Measurements from ENCODE around the gene ADGRD2. TPM values are rescaled to one million over a fixed set of nuclear protein-coding genes. Genes with fewer than 3 reads are reported as not detected.

Gene ADGRD2
- total and polyA plus RNA-seq, 9 donors, result not detected

DNA sequence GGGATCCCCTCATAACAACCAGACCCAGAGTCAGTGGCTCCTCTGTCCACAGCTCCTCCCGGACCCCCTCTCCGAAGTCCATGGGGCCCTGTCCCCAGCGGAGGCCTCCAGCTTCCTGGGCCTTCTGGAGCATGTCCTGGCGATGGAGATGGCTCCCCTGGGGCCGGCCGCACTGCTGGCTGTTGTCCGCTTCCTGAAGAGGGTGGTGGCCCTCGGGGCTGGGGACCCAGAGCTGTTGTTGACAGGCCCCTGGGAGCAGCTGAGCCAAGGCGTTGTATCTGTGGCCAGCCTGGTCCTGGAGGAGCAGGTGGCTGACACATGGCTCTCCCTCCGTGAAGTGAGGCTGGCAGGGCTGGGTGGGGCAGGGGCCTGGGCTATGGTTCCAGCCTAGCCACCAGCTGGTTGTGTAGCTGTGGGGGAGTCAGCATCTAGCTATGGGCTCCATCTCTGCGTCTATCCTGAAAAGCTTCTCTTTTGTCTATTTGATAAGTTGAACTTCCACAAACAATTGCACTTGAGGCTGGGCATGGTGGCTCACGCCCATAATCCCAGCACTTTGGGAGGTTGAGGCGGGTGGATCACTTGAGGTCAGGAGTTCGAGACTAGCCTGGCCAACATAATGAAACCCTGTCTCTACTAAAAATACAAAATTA, 4.7 kb downstream of the ADGRD2 start:
- peaks cover 3% of the 10 kb centered on the region for H3K4me1 ChIP-seq (ENCODE audit: insufficient read depth)
- no peak overlapping the region for H3K4me3 ChIP-seq
- 83 to 86% (median 84%) methylated on average over 14 of the region's 14 CpGs for WGBS, 3 donors
- TF ChIP-seq POLR2A (IDR thresholded peaks at IDR 0.05) (no peak), EP300 (IDR thresholded peaks at IDR 0.05) (no peak)
- TF ChIP-seq, protein P1, sequence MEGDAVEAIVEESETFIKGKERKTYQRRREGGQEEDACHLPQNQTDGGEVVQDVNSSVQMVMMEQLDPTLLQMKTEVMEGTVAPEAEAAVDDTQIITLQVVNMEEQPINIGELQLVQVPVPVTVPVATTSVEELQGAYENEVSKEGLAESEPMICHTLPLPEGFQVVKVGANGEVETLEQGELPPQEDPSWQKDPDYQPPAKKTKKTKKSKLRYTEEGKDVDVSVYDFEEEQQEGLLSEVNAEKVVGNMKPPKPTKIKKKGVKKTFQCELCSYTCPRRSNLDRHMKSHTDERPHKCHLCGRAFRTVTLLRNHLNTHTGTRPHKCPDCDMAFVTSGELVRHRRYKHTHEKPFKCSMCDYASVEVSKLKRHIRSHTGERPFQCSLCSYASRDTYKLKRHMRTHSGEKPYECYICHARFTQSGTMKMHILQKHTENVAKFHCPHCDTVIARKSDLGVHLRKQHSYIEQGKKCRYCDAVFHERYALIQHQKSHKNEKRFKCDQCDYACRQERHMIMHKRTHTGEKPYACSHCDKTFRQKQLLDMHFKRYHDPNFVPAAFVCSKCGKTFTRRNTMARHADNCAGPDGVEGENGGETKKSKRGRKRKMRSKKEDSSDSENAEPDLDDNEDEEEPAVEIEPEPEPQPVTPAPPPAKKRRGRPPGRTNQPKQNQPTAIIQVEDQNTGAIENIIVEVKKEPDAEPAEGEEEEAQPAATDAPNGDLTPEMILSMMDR (IDR thresholded peaks at IDR 0.05), result no peak
- no peaks in the 10 kb centered on the region for H3K27me3 ChIP-seq
- H3K9me3 ChIP-seq, result no peaks in the 10 kb centered on the region
- H3K36me3 ChIP-seq, result no peaks in the 10 kb centered on the region
- DNase-seq, result no peak
- intact Hi-C loops (cut with DNase I), result no loop called here
- no peak overlapping the region for H3K27ac ChIP-seq

DNA sequence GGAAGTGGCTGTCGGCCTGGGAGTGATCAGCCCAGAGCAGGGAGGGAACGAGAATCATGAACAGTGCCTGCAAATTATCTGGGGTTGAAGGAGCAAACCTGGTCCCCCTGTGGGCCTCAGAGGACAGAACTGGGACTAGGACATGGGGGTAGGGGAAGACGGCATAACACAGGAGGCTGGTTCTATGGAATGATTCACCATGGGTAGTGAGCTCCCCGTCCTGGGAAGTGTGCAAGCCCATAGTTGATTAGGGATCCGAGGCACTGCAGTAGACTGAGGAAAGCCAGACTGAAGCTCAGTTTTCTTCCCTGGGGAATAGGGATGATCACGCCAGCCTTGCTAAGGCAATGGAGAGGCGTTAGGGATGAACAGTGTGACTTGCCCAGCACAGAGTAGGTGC, 5.6 kb downstream of the ADGRD2 start:
- H3K9me3 ChIP-seq, result no peaks in the 10 kb centered on the region
- H3K27me3 ChIP-seq, result no peaks in the 10 kb centered on the region
- no peaks in the 10 kb centered on the region for H3K4me1 ChIP-seq (ENCODE audit: insufficient read depth)
- intact Hi-C loops (cut with DNase I), result no loop called here
- WGBS, 3 donors, result 73 to 81% (median 78%) methylated on average over 7 of the region's 7 CpGs
- no peak for DNase-seq
- H3K4me3 ChIP-seq, result no peak overlapping the region
- no peak overlapping the region for H3K27ac ChIP-seq
- TF ChIP-seq EP300 (IDR thresholded peaks at IDR 0.05), result no peak
- TF ChIP-seq, protein P1 (IDR thresholded peaks at IDR 0.05), result no peak
- TF ChIP-seq POLR2A (IDR thresholded peaks at IDR 0.05), result no peak
- no peaks in the 10 kb centered on the region for H3K36me3 ChIP-seq

DNA sequence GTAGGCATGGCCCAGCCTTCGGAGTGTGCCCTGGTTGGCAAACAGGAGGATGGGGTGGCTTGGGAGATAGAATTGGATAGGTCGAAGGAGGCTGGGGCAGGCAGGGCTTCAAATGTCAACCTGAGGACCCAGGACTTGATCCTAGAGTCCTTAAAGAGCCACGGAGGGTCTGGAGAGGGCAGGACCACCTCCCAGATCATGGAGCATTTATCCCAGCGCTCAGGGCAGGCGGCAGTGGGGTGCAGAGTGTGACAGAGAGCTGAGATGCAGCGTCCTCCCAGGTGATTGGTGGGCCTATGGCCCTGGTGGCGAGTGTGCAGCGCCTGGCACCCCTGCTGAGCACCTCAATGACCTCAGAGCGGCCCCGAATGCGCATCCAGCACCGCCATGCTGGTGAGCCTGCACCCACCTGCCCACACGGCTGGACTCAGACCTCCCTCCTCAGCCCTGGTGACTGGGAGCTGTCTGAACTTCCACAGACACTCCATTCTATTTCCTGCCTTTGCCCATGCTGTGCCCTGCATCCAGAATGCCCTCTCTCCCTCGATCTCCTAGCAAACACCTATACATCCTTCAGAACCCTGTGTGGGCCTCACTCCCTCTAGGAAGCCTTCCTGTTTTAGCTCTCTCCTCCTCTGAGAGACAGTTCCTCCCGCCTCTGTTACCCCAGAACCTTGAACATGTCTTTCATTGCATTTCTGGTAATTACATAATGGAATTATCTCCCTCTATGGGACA, 6.3 kb downstream of the ADGRD2 start:
- no peak for DNase-seq
- TF ChIP-seq POLR2A (IDR thresholded peaks at IDR 0.05), result no peak
- no peak for TF ChIP-seq EP300 (IDR thresholded peaks at IDR 0.05)
- TF ChIP-seq, protein P1 (IDR thresholded peaks at IDR 0.05), result no peak
- Histone ChIP-seq H3K27ac (no peak overlapping the region), H3K4me3 (no peak overlapping the region), H3K9me3 (no peaks in the 10 kb centered on the region), H3K36me3 (no peaks in the 10 kb centered on the region), H3K27me3 (no peaks in the 10 kb centered on the region), H3K4me1 (ENCODE audit: insufficient read depth) (no peaks in the 10 kb centered on the region)
- intact Hi-C loops (cut with DNase I), result no loop called here
- 61 to 77% (median 73%) methylated on average over 15 of the region's 15 CpGs for WGBS, 3 donors

DNA sequence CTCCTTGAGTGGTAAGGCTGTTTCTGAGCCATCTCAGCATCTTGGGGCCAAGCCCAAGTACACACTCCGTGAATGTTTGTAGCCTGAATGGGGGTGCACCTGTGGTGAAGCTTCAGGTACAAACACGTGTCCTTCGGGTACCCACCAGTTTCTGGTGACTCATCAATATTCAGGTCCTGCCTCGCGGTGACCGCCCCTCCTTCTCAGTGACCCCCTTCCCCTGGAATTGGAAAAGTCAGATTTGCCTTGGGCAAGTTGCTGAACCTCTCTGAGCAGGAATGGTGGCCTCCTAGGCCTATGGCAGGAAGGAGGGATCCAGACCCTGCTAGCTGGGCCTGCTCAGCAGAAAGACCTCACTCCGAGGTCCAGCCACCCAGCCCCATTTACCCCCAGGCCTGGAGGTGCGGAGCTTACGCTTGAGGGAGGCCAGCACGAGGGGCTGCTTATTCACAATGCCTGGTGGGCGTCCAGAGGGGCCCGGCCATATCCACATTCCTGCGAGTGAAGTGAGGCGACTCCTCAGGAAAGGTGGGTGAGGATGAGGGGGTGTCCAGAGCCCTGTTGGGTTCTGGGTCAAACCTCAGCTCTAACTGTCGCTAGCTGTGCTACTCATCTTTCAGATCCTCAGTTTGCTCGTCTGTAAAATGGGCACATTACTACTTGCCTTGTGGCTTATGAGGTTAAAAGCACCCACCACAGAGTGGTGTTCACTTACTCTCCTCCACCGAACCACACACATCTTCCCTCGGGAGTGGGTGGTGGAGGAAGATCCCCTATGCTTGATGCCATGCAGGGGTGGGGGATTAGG, 7.0 kb downstream of the ADGRD2 start:
- no peak overlapping the region for H3K4me3 ChIP-seq
- H3K36me3 ChIP-seq, result no peaks in the 10 kb centered on the region
- no peaks in the 10 kb centered on the region for H3K27me3 ChIP-seq
- 80 to 84% (median 82%) methylated on average over 18 of the region's 18 CpGs for WGBS, 3 donors
- intact Hi-C loops (cut with DNase I), result no loop called here
- no peak overlapping the region for H3K27ac ChIP-seq
- no peak for DNase-seq
- H3K9me3 ChIP-seq, result no peaks in the 10 kb centered on the region
- H3K4me1 ChIP-seq (ENCODE audit: insufficient read depth), result no peaks in the 10 kb centered on the region
- no peak for TF ChIP-seq POLR2A (IDR thresholded peaks at IDR 0.05)
- TF ChIP-seq, protein P1 (IDR thresholded peaks at IDR 0.05), result no peak
- no peak for TF ChIP-seq EP300 (IDR thresholded peaks at IDR 0.05)
